Measurements from ENCODE around the gene SLC6A2. TPM values are rescaled to one million over a fixed set of nuclear protein-coding genes. Genes with fewer than 3 reads are reported as not detected.

SLC6A2 gene
- total and polyA plus RNA-seq, 9 of the 15 experiments (the other 6 are each of a cell fraction or from before 2014, with no cell fraction given) = not detected

GRCh38 chr16:55651841-55652824 is 3.7 kb upstream of the SLC6A2 start:
- H3K27ac ChIP-seq (ENCODE audit: extremely low read depth, low read depth, low read length) = no peak overlapping the region
- no peak overlapping the region for H3K4me3 ChIP-seq
- H3K79me2 ChIP-seq (ENCODE audit: control insufficient read depth, insufficient read depth, low read length) = no peaks in the 10 kb centered on the region
- FAIRE-seq = no peak
- ATAC-seq = no peak
- BruUV-seq (replicated peaks) = no TSS peak
- no peak for TF ChIP-seq NFIC (IDR thresholded peaks at IDR 0.05)
- TF ChIP-seq, protein P1, sequence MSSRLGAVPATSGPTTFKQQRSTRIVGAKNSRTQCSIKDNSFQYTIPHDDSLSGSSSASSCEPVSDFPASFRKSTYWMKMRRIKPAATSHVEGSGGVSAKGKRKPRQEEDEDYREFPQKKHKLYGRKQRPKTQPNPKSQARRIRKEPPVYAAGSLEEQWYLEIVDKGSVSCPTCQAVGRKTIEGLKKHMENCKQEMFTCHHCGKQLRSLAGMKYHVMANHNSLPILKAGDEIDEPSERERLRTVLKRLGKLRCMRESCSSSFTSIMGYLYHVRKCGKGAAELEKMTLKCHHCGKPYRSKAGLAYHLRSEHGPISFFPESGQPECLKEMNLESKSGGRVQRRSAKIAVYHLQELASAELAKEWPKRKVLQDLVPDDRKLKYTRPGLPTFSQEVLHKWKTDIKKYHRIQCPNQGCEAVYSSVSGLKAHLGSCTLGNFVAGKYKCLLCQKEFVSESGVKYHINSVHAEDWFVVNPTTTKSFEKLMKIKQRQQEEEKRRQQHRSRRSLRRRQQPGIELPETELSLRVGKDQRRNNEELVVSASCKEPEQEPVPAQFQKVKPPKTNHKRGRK (tag; IDR thresholded peaks at IDR 0.05) = peak; percentile 88
- intact Hi-C loops (cut with micrococcal nuclease) (no loop called here), in situ Hi-C loops (cut with MboI) (no loop called here)
- no peak overlapping the region for H3K9ac ChIP-seq (ENCODE audit: insufficient read depth in 1 of 2, low read depth in 2 of 2, low read length in 2 of 2)
- WGBS (ENCODE audit: insufficient coverage, low coverage, missing lambda C conversion rate) = 2% methylated on average over 10 of the region's 10 CpGs
- POLR2A ChIA-PET = no interaction called here
- no peaks in the 10 kb centered on the region for H3K9me3 ChIP-seq (replicated peaks; ENCODE audit: control insufficient read depth, insufficient read depth, low read depth, low read length)
- no peaks in the 10 kb centered on the region for H3K36me3 ChIP-seq (ENCODE audit: control insufficient read depth, insufficient read depth, low read length)
- no peak overlapping the region for H2AFZ ChIP-seq (ENCODE audit: low read depth, low read length)
- no peaks in the 10 kb centered on the region for H3K9me1 ChIP-seq (ENCODE audit: control insufficient read depth, insufficient read depth, low read length)
- no peaks in the 10 kb centered on the region for H3K4me1 ChIP-seq (replicated peaks in 1 of 2; ENCODE audit: control insufficient read depth in 2 of 2, insufficient read depth in 2 of 2, low read length in 2 of 2)
- peaks cover 12 to 34% of the 10 kb centered on the region in 2 experiments; a peak in 4 of 5 replicates for H3K27me3 ChIP-seq (ENCODE audit: control insufficient read depth in 2 of 2, insufficient read depth in 2 of 2, low read length in 2 of 2)
- H3K4me2 ChIP-seq (ENCODE audit: insufficient read depth, low read length) = no peak overlapping the region
- no peak for DNase-seq (ENCODE audit: extremely low read depth in 1 of 4, low spot score in 3 of 4)
- CTCF ChIA-PET (ENCODE audit: low intra/inter-chr PET ratio) = no interaction called here
- no peaks in the 10 kb centered on the region for H4K20me1 ChIP-seq (replicated peaks; ENCODE audit: control insufficient read depth, insufficient read depth, low read length)

- ATAC-seq (no peak), FAIRE-seq (no peak), DNase-seq (ENCODE audit: extremely low read depth in 1 of 4, low spot score in 3 of 4) (no peak)
- BruUV-seq (replicated peaks) = no TSS peak
- Histone ChIP-seq H2AFZ (ENCODE audit: low read depth, low read length) (no peak overlapping the region), H3K9me1 (ENCODE audit: control insufficient read depth, insufficient read depth, low read length) (no peaks in the 10 kb centered on the region), H3K36me3 (ENCODE audit: control insufficient read depth, insufficient read depth, low read length) (no peaks in the 10 kb centered on the region), H3K9ac (ENCODE audit: insufficient read depth in 1 of 2, low read depth in 2 of 2, low read length in 2 of 2) (no peak overlapping the region), H3K27me3 (ENCODE audit: control insufficient read depth in 2 of 2, insufficient read depth in 2 of 2, low read length in 2 of 2) (peaks cover 12 to 44% of the 10 kb centered on the region in 2 experiments; a peak in 4 of 5 replicates), H3K27ac (ENCODE audit: extremely low read depth, low read depth, low read length) (no peak overlapping the region), H3K4me1 (replicated peaks in 1 of 2; ENCODE audit: control insufficient read depth in 2 of 2, insufficient read depth in 2 of 2, low read length in 2 of 2) (no peaks in the 10 kb centered on the region), H4K20me1 (replicated peaks; ENCODE audit: control insufficient read depth, insufficient read depth, low read length) (no peaks in the 10 kb centered on the region), H3K79me2 (ENCODE audit: control insufficient read depth, insufficient read depth, low read length) (no peaks in the 10 kb centered on the region), H3K4me2 (ENCODE audit: insufficient read depth, low read length) (no peak overlapping the region), H3K9me3 (replicated peaks; ENCODE audit: control insufficient read depth, insufficient read depth, low read depth, low read length) (no peaks in the 10 kb centered on the region), H3K4me3 (no peak overlapping the region)
- POLR2A ChIA-PET = no interaction called here
- in situ Hi-C loops (cut with MboI) (no loop called here), intact Hi-C loops (cut with micrococcal nuclease) (no loop called here)
- CTCF ChIA-PET (ENCODE audit: low intra/inter-chr PET ratio) = no interaction called here
- 0% methylated on average over 2 of the region's 2 CpGs for WGBS (ENCODE audit: insufficient coverage, low coverage, missing lambda C conversion rate)
- no peak for TF ChIP-seq HMG20B (CRISPR knock-in tag; IDR thresholded peaks at IDR 0.05)
- no peak for TF ChIP-seq FOXJ3 (CRISPR knock-in tag; IDR thresholded peaks at IDR 0.05)
- TF ChIP-seq ZNF785 (CRISPR knock-in tag; IDR thresholded peaks at IDR 0.05) = no peak
- no peak for TF ChIP-seq RBM34 (IDR thresholded peaks at IDR 0.05; ENCODE audit: borderline replicate concordance, insufficient read depth, low read length)
- TF ChIP-seq ARNT (IDR thresholded peaks at IDR 0.05) = no peak
- TF ChIP-seq ATF1 (CRISPR knock-in tag; IDR thresholded peaks at IDR 0.05) = no peak
- no peak for TF ChIP-seq ATF1 (tag; IDR thresholded peaks at IDR 0.05)
- no peak for TF ChIP-seq ZFPM2 (CRISPR knock-in tag; IDR thresholded peaks at IDR 0.05)
- TF ChIP-seq ZNF518B (CRISPR knock-in tag; IDR thresholded peaks at IDR 0.05) = no peak
Observed at GRCh38 chr16:55653106-55653505, 2.7 kb upstream of the SLC6A2 start.

Measured in K562 (cell line).